Immature natural killer cell (primary cell): ENCODE results near the gene LSG1. TPM values are rescaled to one million over a fixed set of nuclear protein-coding genes. Genes with fewer than 3 reads are reported as not detected.
A peak's percentile ranks its signal among the peaks of the same experiment; 100 is the strongest.

Experiments used
- DNase-seq, 3 donors: peaks; one replicate each; pipeline ENCODE4 v3.0.0; 2022; ENCODE audit warnings: mixed read lengths in 1 of 3
- H3K27ac Mint-ChIP-seq, 6 donors: one replicate each; pipeline ENCODE4 v1.8.0; 2020; ENCODE audit warnings: mixed read lengths in 6 of 6, mild to moderate bottlenecking in 5 of 6, inconsistent platforms in 4 of 6, moderate library complexity in 3 of 6
- H3K27me3 Mint-ChIP-seq, 3 donors: one replicate each; pipeline ENCODE4 v1.8.0; 2020 to 2021; ENCODE audit warnings: low read depth in 3 of 3, mild to moderate bottlenecking in 3 of 3, mixed read lengths in 3 of 3, moderate library complexity in 3 of 3, inconsistent platforms in 1 of 3
- H3K36me3 Mint-ChIP-seq, 3 donors: one replicate each; pipeline ENCODE4 v1.8.0; 2020; ENCODE audit warnings: mixed read lengths in 3 of 3, inconsistent platforms in 2 of 3, mild to moderate bottlenecking in 2 of 3
- H3K4me1 Mint-ChIP-seq, 2 donors: one replicate each; pipeline ENCODE4 v1.8.0; 2020; ENCODE audit warnings: inconsistent platforms in 2 of 2, mild to moderate bottlenecking in 2 of 2, mixed read lengths in 2 of 2, moderate library complexity in 1 of 2
- H3K4me3 Mint-ChIP-seq, 5 donors: one replicate each; pipeline ENCODE4 v1.8.0; 2020; ENCODE audit warnings: mild to moderate bottlenecking in 5 of 5, mixed read lengths in 5 of 5, inconsistent platforms in 3 of 5, moderate library complexity in 3 of 5
- H3K9me3 Mint-ChIP-seq, 6 donors: one replicate each; pipeline ENCODE4 v1.8.0; 2020; ENCODE audit warnings: mild to moderate bottlenecking in 6 of 6, mixed read lengths in 6 of 6, inconsistent platforms in 4 of 6, moderate library complexity in 3 of 6
- polyA plus RNA-seq, 3 donors: library from polyadenylated mRNA; unstranded; fragments of 300-500 nt; fragmentation: Illumina TruSeq; gene quantifications; one replicate each; pipeline ENCODE4 v1.2.3, GENCODE V29; 2021

The LSG1 gene
- polyA plus RNA-seq, 3 donors from 2014 or later = 3.3 to 30.7 (median 11.1) TPM

DNA sequence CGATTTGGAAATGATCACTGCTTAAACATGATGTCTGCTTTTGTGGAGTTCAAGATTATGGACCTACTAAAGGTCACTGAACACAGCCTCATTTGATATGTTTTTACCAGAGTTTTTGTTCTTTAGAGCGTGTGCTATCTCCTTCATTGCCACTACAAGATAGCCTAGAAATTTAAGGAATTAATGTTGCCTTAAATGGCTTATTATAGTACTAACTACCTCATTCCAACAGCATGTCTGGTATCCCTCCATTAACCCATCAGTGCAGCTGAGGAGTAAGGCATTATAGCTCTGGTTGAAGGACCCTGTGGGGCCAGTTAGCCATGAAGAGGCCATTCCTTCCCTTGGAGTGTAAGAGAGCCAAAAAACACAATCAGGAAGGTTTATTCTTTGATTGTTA is 11.4 kb upstream of the LSG1 start:
- peaks cover 8 to 14% (median 10%) of the 10 kb centered on the region in 3 donors for H3K27me3 Mint-ChIP-seq
- no peaks in the 10 kb centered on the region for H3K36me3 Mint-ChIP-seq
- H3K4me3 Mint-ChIP-seq = peak overlapping the region in 3 of 5 donors; percentile 7 to 30 (median 16)
- H3K27ac Mint-ChIP-seq = peak overlapping the region; percentile 27 to 79 (median 70)
- peaks cover 39 to 44% of the 10 kb centered on the region in 2 donors for H3K4me1 Mint-ChIP-seq
- H3K9me3 Mint-ChIP-seq = no peaks in the 10 kb centered on the region
- no peak for DNase-seq

DNA sequence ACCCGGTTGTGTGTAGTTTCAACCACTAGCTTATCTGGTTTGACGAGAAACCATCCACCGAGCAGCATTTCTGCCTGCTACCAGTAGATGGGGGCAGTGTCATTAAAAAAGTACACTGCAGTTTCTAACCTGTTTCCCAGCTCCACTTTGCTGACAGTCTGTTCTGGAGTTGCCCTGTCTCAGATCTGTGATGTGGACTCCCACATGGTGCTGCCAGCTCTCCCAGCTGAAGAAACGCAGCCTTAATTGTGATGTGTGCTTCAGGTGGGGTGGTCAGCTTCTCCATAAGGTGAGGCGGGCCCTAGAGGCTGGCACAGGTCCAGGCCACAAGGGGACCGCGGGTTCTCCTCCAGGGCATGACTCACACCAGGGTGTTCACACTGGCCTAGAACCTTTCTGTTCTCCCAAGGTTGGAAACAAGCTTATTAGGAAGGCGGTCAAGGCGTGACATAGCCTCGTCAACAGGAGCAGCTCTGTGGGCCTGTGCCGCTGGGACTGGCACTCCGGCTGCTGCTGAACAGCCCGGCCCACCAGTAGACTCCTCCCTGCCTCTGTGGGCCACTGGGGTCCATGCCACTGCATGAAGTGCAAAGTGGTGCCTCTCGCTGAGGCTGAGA is 10.8 kb upstream of the LSG1 start:
- H3K4me3 Mint-ChIP-seq = peak overlapping the region; percentile 30 to 60 (median 38)
- peak; percentile 70 to 78 (median 77) for DNase-seq
- H3K36me3 Mint-ChIP-seq = no peaks in the 10 kb centered on the region
- peak overlapping the region; percentile 27 to 85 (median 76) for H3K27ac Mint-ChIP-seq
- peaks cover 35 to 41% of the 10 kb centered on the region in 2 donors for H3K4me1 Mint-ChIP-seq
- H3K9me3 Mint-ChIP-seq = no peaks in the 10 kb centered on the region
- H3K27me3 Mint-ChIP-seq = peaks cover 8 to 11% (median 10%) of the 10 kb centered on the region in 3 donors

DNA sequence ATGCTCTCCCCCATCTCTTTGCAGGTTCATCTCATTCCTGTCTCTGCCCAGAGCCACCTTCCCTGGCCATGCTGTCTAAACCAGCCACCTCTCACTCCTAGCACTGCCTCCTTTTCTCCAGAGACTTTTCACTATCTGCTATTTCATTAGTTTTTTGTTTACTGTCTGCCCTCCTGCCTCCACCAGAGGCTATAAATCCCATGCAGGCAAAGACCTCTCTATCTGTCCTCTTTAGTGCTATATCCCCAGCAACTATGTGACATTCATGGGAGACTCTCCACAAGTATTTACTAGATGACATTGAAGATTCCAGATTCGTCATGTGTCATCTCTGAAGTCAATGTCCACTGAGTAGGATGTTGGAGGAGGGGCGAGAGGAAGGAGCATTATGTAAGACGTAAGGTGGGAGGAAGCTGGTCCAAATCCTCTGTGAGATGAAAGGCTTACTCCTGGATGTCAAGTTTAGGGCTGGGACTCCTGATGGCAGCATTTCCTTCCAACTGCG is 10.2 kb upstream of the LSG1 start:
- Mint-ChIP-seq H3K27me3 (peaks cover 8 to 11% (median 10%) of the 10 kb centered on the region in 3 donors), H3K9me3 (no peaks in the 10 kb centered on the region), H3K4me1 (peaks cover 33 to 41% of the 10 kb centered on the region in 2 donors), H3K27ac (peak overlapping the region in 5 of 6 donors; percentile 27 to 85 (median 79)), H3K36me3 (no peaks in the 10 kb centered on the region), H3K4me3 (peak overlapping the region in 1 of 5 donors; percentile 42)
- no peak for DNase-seq

- no peak for DNase-seq
- Mint-ChIP-seq H3K36me3 (no peaks in the 10 kb centered on the region), H3K4me1 (peaks cover 31 to 36% of the 10 kb centered on the region in 2 donors), H3K9me3 (no peaks in the 10 kb centered on the region), H3K4me3 (no peak overlapping the region), H3K27ac (no peak overlapping the region), H3K27me3 (peaks cover 7 to 8% (median 7%) of the 10 kb centered on the region in 3 donors)
Observed at GRCh38 chr3:194680888-194681615, 9.1 kb upstream of the LSG1 start.

DNA sequence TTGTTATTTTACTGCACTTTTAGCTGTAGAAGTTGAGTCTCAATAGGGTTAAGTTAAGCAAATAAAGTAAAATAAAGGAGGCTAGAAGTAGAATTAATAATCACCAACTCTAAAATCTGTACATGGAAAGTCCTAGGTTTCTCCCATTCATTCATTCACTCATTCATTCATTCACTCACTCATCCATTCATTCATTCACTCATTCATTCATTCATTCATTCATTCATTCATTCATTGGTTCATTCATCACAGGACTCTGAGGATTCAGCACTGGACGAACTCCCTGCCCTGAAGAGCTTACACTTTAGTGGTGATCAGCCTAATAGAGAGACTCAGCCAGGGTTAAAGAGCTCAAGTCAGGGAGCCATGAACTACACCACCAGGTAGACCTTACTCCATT is 4.5 kb upstream of the LSG1 start:
- H3K4me3 Mint-ChIP-seq = no peak overlapping the region
- peaks cover 4 to 11% (median 5%) of the 10 kb centered on the region in 3 donors for H3K27me3 Mint-ChIP-seq
- no peak overlapping the region for H3K27ac Mint-ChIP-seq
- H3K4me1 Mint-ChIP-seq = peaks cover 13 to 14% of the 10 kb centered on the region in 2 donors
- H3K9me3 Mint-ChIP-seq = no peaks in the 10 kb centered on the region
- no peak for DNase-seq
- no peaks in the 10 kb centered on the region for H3K36me3 Mint-ChIP-seq

DNA sequence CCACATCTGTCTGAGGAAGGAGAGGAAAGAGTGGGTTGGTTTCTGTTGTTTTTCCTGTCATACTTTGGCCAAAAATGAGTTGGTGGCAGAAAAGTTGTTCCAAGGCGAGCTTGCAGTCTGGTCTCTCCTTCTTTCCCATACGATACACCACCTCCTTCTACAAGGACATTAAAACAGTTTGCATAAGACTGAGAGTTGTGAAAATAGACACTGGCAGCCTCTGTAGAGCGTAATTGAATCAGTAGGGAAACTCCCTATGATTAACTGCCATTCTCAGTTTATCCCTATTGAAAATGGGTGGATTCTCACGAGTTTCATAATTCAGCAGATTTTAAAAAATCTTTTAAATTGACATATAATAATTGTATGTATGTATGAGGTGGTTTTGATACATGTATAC is 3.7 kb upstream of the LSG1 start:
- no peak for DNase-seq
- Mint-ChIP-seq H3K27me3 (peaks cover 5 to 11% (median 5%) of the 10 kb centered on the region in 3 donors), H3K4me3 (no peak overlapping the region), H3K36me3 (no peaks in the 10 kb centered on the region), H3K27ac (no peak overlapping the region), H3K9me3 (no peaks in the 10 kb centered on the region), H3K4me1 (peaks cover 19 to 22% of the 10 kb centered on the region in 2 donors)

DNA sequence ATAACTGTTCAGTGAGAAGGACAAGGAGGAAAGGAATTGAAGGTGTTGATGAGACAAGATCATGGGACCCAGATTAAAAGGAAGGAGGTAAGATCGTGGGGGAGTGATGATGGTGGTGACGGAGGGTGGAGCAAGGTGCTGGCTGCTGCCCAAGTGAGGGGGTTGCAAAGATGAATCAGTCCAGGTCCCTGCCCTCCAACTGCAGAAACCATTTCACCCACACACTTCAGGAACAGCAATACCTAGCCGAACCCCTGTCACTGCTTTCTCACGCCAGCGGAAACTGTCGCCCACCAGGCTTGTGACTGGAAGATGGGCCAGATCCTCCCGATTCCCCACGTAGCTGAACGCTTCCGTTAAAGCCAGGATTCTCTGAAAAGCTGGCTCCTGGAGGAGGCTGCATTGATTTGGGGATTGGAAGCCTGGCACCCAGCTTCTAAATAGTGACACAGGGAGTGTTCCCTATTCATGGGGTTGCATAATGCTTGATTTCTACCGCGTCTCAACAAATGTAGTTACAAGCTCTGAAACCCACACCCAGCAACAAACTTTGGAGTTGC is 3.2 kb upstream of the LSG1 start:
- H3K4me1 Mint-ChIP-seq = peaks cover 23 to 27% of the 10 kb centered on the region in 2 donors
- no peaks in the 10 kb centered on the region for H3K9me3 Mint-ChIP-seq
- H3K27me3 Mint-ChIP-seq = peaks cover 5 to 11% (median 5%) of the 10 kb centered on the region in 3 donors
- H3K36me3 Mint-ChIP-seq = no peaks in the 10 kb centered on the region
- DNase-seq = no peak
- H3K27ac Mint-ChIP-seq = peak overlapping the region in 1 of 6 donors; percentile 46
- peak overlapping the region in 1 of 5 donors; percentile 28 for H3K4me3 Mint-ChIP-seq

- Mint-ChIP-seq H3K27ac (peak overlapping the region in 1 of 6 donors; percentile 59), H3K27me3 (peaks cover 3 to 11% (median 5%) of the 10 kb centered on the region in 3 donors), H3K4me3 (peak overlapping the region; percentile 10 to 61 (median 47)), H3K36me3 (peaks cover 0 to 6% (median 0%) of the 10 kb centered on the region in 3 donors), H3K4me1 (peaks cover 23 to 32% of the 10 kb centered on the region in 2 donors), H3K9me3 (no peaks in the 10 kb centered on the region)
- DNase-seq = no peak
Observed at GRCh38 chr3:194673761-194674160, 1.8 kb upstream of the LSG1 start.

DNA sequence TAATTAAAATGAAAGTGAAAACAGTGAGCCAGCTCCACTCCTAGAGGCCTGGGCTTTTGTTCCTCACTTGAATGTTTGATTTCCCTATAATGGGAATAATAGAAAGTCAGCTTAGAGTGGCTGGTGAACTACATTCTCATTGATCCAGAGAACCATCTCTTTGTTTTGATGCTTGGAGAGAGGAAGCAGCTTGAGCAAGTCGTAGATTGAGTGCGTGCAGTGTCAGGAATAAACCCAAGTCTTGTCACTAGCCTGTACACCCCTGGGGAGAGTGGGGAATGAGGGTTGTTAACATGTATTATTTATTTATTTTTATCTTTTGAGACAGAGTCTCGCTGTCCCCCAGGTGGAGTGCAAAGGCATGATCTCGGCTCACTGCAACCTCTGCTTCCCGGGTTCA is 885 bp upstream of the LSG1 start:
- no peaks in the 10 kb centered on the region for H3K9me3 Mint-ChIP-seq
- H3K36me3 Mint-ChIP-seq = peaks cover 0 to 6% (median 4%) of the 10 kb centered on the region in 3 donors
- peaks cover 3 to 11% (median 5%) of the 10 kb centered on the region in 3 donors for H3K27me3 Mint-ChIP-seq
- peaks cover 23 to 32% of the 10 kb centered on the region in 2 donors for H3K4me1 Mint-ChIP-seq
- DNase-seq = no peak
- H3K27ac Mint-ChIP-seq = peak overlapping the region; percentile 58 to 99 (median 98)
- H3K4me3 Mint-ChIP-seq = peak overlapping the region; percentile 96 to 98 (median 97)

- H3K36me3 Mint-ChIP-seq = peaks cover 0 to 6% (median 4%) of the 10 kb centered on the region in 3 donors
- H3K27ac Mint-ChIP-seq = peak overlapping the region; percentile 97 to 99 (median 99)
- peaks cover 24 to 32% of the 10 kb centered on the region in 2 donors for H3K4me1 Mint-ChIP-seq
- peaks cover 2 to 9% (median 5%) of the 10 kb centered on the region in 3 donors for H3K27me3 Mint-ChIP-seq
- DNase-seq = peak; percentile 45 to 56 (median 47)
- H3K9me3 Mint-ChIP-seq = no peaks in the 10 kb centered on the region
- H3K4me3 Mint-ChIP-seq = peak overlapping the region; percentile 96 to 98 (median 97)
Observed at GRCh38 chr3:194671511-194671899, 486 bp downstream of the LSG1 start.

- peaks cover 16 to 33% (median 20%) of the 10 kb centered on the region in 3 donors for H3K36me3 Mint-ChIP-seq
- peak overlapping the region in 1 of 6 donors; percentile 76 for H3K27ac Mint-ChIP-seq
- no peak overlapping the region for H3K4me3 Mint-ChIP-seq
- DNase-seq = no peak
- H3K4me1 Mint-ChIP-seq = peaks cover 20 to 24% of the 10 kb centered on the region in 2 donors
- H3K9me3 Mint-ChIP-seq = no peaks in the 10 kb centered on the region
- H3K27me3 Mint-ChIP-seq = peaks cover 1 to 6% (median 2%) of the 10 kb centered on the region in 3 donors
Observed at GRCh38 chr3:194667363-194667762, 4.6 kb downstream of the LSG1 start.

GRCh38 chr3:194664857-194665256 is 7.1 kb downstream of the LSG1 start:
- H3K4me1 Mint-ChIP-seq = peaks cover 7 to 16% of the 10 kb centered on the region in 2 donors
- H3K27me3 Mint-ChIP-seq = peaks cover 0 to 2% (median 0%) of the 10 kb centered on the region in 3 donors
- H3K27ac Mint-ChIP-seq = no peak overlapping the region
- DNase-seq = no peak
- H3K4me3 Mint-ChIP-seq = no peak overlapping the region
- H3K36me3 Mint-ChIP-seq = peaks cover 16 to 42% (median 20%) of the 10 kb centered on the region in 3 donors
- no peaks in the 10 kb centered on the region for H3K9me3 Mint-ChIP-seq

- Mint-ChIP-seq H3K27ac (no peak overlapping the region), H3K27me3 (peaks cover 0 to 2% (median 0%) of the 10 kb centered on the region in 3 donors), H3K36me3 (peaks cover 30 to 56% (median 30%) of the 10 kb centered on the region in 3 donors), H3K4me3 (no peak overlapping the region), H3K4me1 (peaks cover 5 to 14% of the 10 kb centered on the region in 2 donors), H3K9me3 (no peaks in the 10 kb centered on the region)
- DNase-seq = no peak
Observed at GRCh38 chr3:194661946-194662345, 10.0 kb downstream of the LSG1 start.
